HG03571 (cell line): ENCODE measurements around the gene IMMP2L.
"Not testable (repeated sequence)": the region's sequence is repeated elsewhere in the genome, so short reads cannot be mapped to it uniquely, and the experiment has no call there.

Experiments
- ATAC-seq: cut with Tn5 transposase; IDR thresholded peaks from one replicate; pipeline ENCODE4 v1.9.1; 2021; ENCODE audit not compliant: unreplicated experiment

The IMMP2L gene

GRCh38 chr7:111088328-111088727 is 474.0 kb downstream of the IMMP2L start:
- ATAC-seq, result no peak

DNA sequence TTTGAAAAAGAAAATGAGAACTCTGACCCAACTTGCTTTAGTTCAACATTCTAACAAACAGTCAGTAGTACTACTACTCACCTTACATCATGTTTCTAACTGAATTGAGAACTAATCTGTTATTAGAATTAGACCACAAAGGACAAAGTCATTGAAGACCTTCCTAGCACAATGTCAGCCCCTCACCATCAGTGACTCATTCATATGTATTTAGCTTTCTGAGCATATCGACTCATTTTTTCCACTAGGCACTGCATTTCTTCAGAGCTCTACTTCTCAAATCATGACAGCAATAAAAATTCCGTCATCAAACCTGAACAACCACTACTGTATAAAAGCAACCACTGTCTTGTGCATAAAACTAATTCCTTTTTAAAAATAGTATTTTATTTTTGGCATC is 475.8 kb downstream of the IMMP2L start:
- ATAC-seq, result no peak

GRCh38 chr7:111085356-111085755 is 476.9 kb downstream of the IMMP2L start:
- ATAC-seq, result no peak

- peak; percentile 99 for ATAC-seq
These were observed 478.9 kb downstream of the IMMP2L start for GRCh38 chr7:111083413-111083812.

GRCh38 chr7:111082351-111082750 is 479.9 kb downstream of the IMMP2L start:
- ATAC-seq, result no peak

DNA sequence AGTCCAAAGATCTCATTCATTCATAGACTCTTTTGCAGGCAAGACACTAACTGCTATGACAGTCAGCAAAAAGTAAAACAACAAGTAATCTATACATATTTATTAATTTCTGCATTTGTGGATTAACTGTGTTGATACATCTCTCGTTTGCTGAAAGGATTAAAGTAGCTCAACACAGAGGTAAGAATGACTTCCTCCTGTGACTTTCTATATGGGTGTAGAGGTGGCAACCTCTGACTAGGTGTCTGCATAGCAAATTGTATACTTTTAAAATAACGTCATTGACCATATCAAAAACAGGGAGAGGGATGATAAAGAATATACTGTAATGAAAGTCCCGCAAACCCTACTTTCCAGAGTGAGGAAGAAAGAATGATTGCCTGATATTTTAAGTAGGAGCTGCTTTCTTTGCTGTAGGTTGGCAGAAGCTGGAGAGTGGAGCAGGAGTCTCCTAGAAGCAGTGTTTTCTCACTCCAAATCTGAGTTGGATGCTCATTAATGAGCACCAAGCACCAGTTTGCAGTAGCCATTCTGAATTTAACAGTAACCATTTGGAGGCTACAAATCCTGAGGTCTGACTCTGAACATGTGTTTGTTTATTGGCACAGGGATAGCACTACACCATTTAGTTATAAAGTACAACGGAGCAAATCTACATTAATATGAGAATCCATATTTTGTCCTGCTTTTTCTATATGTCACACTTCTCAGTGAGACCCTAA is 480.6 kb downstream of the IMMP2L start:
- ATAC-seq, result no peak

DNA sequence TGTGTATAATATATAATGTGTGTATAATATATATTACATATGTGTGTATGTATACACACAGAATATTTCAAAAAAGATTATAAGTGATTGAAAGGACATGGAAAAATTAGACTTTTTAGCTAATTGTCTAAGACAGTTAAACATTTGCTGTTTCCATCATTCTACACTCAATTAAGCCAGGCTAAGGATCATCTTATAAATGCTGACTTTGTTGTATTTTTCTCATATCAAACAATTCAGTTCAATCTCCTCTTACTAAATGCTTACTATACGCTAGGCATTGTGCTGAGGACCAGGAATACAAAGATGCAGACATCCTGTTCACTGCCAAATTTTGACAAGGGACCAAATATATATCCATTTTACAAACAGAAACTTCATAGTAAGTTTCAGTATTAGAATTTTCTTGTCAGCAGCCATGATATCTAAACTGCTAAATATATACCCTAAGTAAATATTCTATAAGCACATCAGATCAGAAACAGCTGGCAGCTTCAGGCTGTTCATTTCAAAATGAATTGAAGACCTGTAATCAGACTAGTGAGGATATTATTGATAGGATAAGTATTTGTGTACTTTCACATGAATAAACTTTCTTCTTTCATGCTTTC is 481.7 kb downstream of the IMMP2L start:
- no peak for ATAC-seq

GRCh38 chr7:111077001-111077400 is 485.3 kb downstream of the IMMP2L start:
- ATAC-seq, result no peak

GRCh38 chr7:111076205-111076604 is 486.1 kb downstream of the IMMP2L start:
- no peak for ATAC-seq

- no peak for ATAC-seq
These were observed 486.8 kb downstream of the IMMP2L start for GRCh38 chr7:111075498-111075897.

GRCh38 chr7:111074748-111075146 is 487.5 kb downstream of the IMMP2L start:
- ATAC-seq, result no peak

GRCh38 chr7:111074071-111074747 is 488.1 kb downstream of the IMMP2L start:
- ATAC-seq, result no peak

GRCh38 chr7:111072658-111073057 is 489.6 kb downstream of the IMMP2L start:
- not testable (repeated sequence) for ATAC-seq

GRCh38 chr7:111071556-111071955 is 490.7 kb downstream of the IMMP2L start:
- ATAC-seq, result no peak

- ATAC-seq, result no peak
These were observed 493.7 kb downstream of the IMMP2L start for GRCh38 chr7:111068618-111069017.

DNA sequence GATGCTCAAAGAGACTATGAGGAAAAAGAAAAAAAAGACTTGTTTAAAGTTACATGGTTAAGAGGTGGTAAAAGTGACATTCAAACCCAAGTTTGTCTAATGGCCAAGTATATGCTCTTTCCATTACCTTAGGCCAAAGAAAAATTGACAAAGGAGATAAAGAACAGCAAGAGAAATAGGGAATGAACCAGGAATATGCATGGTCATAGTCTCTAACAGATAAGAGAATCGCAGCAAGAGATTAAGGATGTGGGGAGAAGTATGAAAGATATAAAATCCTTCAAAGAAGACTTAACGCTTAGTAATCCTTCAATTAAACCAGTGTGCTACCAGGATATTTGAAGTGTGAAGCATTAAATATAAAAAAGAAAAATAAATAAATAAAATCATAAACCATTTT is 494.6 kb downstream of the IMMP2L start:
- ATAC-seq, result no peak

- no peak for ATAC-seq
These were observed 495.0 kb downstream of the IMMP2L start for GRCh38 chr7:111067251-111067650.

- no peak for ATAC-seq
These were observed 499.1 kb downstream of the IMMP2L start for GRCh38 chr7:111063166-111063565.

DNA sequence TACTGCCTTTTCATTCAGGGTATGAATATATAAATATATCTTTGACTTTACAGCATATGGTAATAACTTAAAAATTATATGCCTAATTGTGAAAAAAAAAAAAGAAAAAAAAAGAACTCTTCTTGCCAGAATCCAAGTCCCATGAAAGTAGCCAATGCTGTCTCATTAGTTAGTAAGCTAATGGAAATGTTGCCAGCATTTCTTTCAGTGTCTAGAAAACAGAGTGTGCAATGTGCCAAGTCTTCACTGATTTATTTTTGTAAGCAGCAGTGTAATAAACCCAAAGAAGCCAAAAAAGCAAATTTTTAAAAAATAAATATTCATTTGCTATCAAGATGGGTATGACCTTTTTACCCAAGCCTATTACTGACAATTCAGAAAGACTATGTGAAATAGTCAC is 502.5 kb downstream of the IMMP2L start:
- ATAC-seq, result no peak

DNA sequence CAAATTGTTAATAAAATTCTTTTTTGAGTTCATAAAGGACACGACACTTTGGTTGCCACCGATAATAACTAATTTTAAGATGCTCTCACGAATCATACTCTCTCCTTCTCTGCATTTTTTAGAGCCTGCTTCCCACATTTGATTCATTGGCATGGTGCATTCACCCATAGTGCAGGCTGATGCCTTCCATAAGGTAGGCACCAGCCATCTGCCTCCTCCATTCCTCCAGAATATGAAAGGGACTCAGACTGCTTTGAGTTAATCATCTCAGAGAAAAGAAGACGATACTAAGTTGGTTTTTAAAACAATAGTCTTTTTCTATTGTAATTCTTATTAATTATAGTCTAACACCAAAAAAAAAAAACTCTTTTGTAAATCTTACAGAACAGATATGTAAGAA is 505.2 kb downstream of the IMMP2L start:
- ATAC-seq, result no peak

- ATAC-seq, result no peak
These were observed 505.9 kb downstream of the IMMP2L start for GRCh38 chr7:111056371-111056770.

GRCh38 chr7:111053035-111053434 is 509.3 kb downstream of the IMMP2L start:
- ATAC-seq, result no peak
